ENCODE results near the gene ZNF562.
"Not testable (repeated sequence)": the region's sequence is repeated elsewhere in the genome, so short reads cannot be mapped to it uniquely, and the experiment has no call there.

- TF ChIP-seq CTCF, POLR2A (IDR thresholded peaks at IDR 0.05): not testable (repeated sequence)
Measured at GRCh38 chr19:9690301-9690700, 15.4 kb upstream of the ZNF562 start.

Measured in uterus (tissue), 2 donors.